HEK293 (cell line): ENCODE data around the gene RPL7A.

Experiments used
- CTCF ChIA-PET: fragments of 350-600 bp; formaldehyde crosslinking; extraction: SDS; loops from one replicate; lab custom pipeline; 2021; ENCODE audit warnings: antibody characterized with exemption; lab: Yijun Ruan, JAX
- POLR2A ChIA-PET: fragments of 300-600 bp; formaldehyde crosslinking; extraction: SDS; loops from one replicate; lab custom pipeline; 2020; ENCODE audit warnings: antibody characterized with exemption, inconsistent platforms; lab: Yijun Ruan, JAX
- H3K27ac ChIP-seq: fragments of 200-500 bp; sonication (Bioruptor generic); 2 replicates; pipeline ENCODE4 v1.5.1; 2014; ENCODE audit warnings: low read depth, low read length, control low read depth, inconsistent platforms; ENCODE audit errors: extremely low read depth
- H3K36me3 ChIP-seq, 2 experiments: fragments of 200-500 bp in 1 of 2; sonication (Bioruptor generic) in 1 of 2; 1 replicate in 1 of 2; 2 replicates in 1 of 2; pipeline ENCODE4 v1.5.1; 2014 to 2017; ENCODE audit warnings: inconsistent platforms in 2 of 2, low read length in 2 of 2; ENCODE audit not compliant: control insufficient read depth in 2 of 2, insufficient read depth in 1 of 2
- H3K4me1 ChIP-seq: fragments of 200-500 bp; sonication (Bioruptor generic); 2 replicates; pipeline ENCODE4 v1.5.1; 2014; ENCODE audit warnings: mild to moderate bottlenecking, low read length, inconsistent platforms; ENCODE audit not compliant: control insufficient read depth, insufficient read depth
- H3K4me3 ChIP-seq: 2 replicates; pipeline ENCODE4 v1.5.1; 2011; ENCODE audit warnings: low read depth, mild to moderate bottlenecking, control low read depth, low read length, moderate library complexity
- H3K9me3 ChIP-seq: fragments of 200-500 bp; sonication (Bioruptor generic); 2 replicates; pipeline ENCODE4 v1.5.1; 2014; ENCODE audit warnings: low read depth, low read length, inconsistent platforms; ENCODE audit not compliant: control insufficient read depth, insufficient read depth
- GLIS1 ChIP-seq: fragments of 450-650 bp; formaldehyde crosslinking; IDR thresholded peaks from 2 replicates; pipeline ENCODE4 v1.5.1; 2016; ENCODE audit warnings: missing biosample characterization, missing genetic modification characterization
- HIC1 ChIP-seq: fragments of 450-650 bp; formaldehyde crosslinking; IDR thresholded peaks from 2 replicates; pipeline ENCODE4 v1.5.1; 2016; ENCODE audit warnings: missing biosample characterization, missing genetic modification characterization
- KLF9 ChIP-seq: fragments of 450-650 bp; formaldehyde crosslinking; IDR thresholded peaks from 2 replicates; pipeline ENCODE4 v1.5.1; 2016; ENCODE audit warnings: missing biosample characterization, missing genetic modification characterization, low read depth
- MYNN ChIP-seq: fragments of 450-650 bp; formaldehyde crosslinking; IDR thresholded peaks from 2 replicates; pipeline ENCODE4 v1.5.1; 2016; ENCODE audit warnings: missing biosample characterization, missing genetic modification characterization, borderline replicate concordance
- PATZ1 ChIP-seq: fragments of 450-650 bp; formaldehyde crosslinking; IDR thresholded peaks from 2 replicates; pipeline ENCODE4 v1.5.1; 2016; ENCODE audit warnings: missing biosample characterization, missing genetic modification characterization
- ZBTB1 ChIP-seq: fragments of 450-650 bp; formaldehyde crosslinking; IDR thresholded peaks from 2 replicates; pipeline ENCODE4 v1.5.1; 2016; ENCODE audit warnings: missing biosample characterization, missing genetic modification characterization
- ZBTB26 ChIP-seq: fragments of 450-650 bp; formaldehyde crosslinking; optimal IDR thresholded peaks from 2 replicates; pipeline ENCODE3; 2016; ENCODE audit warnings: missing biosample characterization, mild to moderate bottlenecking, missing genetic modification characterization
- ZBTB6 ChIP-seq: fragments of 450-650 bp; formaldehyde crosslinking; IDR thresholded peaks from 2 replicates; pipeline ENCODE4 v1.5.1; 2017; ENCODE audit warnings: missing biosample characterization, missing genetic modification characterization
- ZNF114 ChIP-seq: fragments of 450-650 bp; formaldehyde crosslinking; IDR thresholded peaks from 2 replicates; pipeline ENCODE4 v1.5.0; 2017; ENCODE audit warnings: missing biosample characterization, missing genetic modification characterization
- ZNF157 ChIP-seq: fragments of 450-650 bp; formaldehyde crosslinking; IDR thresholded peaks from 2 replicates; pipeline ENCODE4 v1.5.1; 2016; ENCODE audit warnings: missing biosample characterization, missing genetic modification characterization
- ZNF202 ChIP-seq: fragments of 450-650 bp; formaldehyde crosslinking; IDR thresholded peaks from 2 replicates; pipeline ENCODE4 v1.5.1; 2016; ENCODE audit warnings: missing biosample characterization, missing genetic modification characterization, borderline replicate concordance
- ZNF302 ChIP-seq: fragments of 450-650 bp; formaldehyde crosslinking; IDR thresholded peaks from 2 replicates; pipeline ENCODE4 v1.5.1; 2016; ENCODE audit warnings: missing biosample characterization, missing genetic modification characterization, low read depth
- ZNF398 ChIP-seq: fragments of 450-650 bp; formaldehyde crosslinking; IDR thresholded peaks from 2 replicates; pipeline ENCODE4 v1.5.1; 2017; ENCODE audit warnings: missing biosample characterization, missing genetic modification characterization
- ZNF513 ChIP-seq: fragments of 450-650 bp; IDR thresholded peaks from 2 replicates; pipeline ENCODE4 v1.5.1; 2018; ENCODE audit warnings: missing biosample characterization, missing genetic modification characterization
- ZNF544 ChIP-seq: fragments of 450-650 bp; formaldehyde crosslinking; IDR thresholded peaks from 2 replicates; pipeline ENCODE4 v1.5.0; 2017; ENCODE audit warnings: missing biosample characterization, missing genetic modification characterization
- ZNF548 ChIP-seq: fragments of 450-650 bp; formaldehyde crosslinking; IDR thresholded peaks from 2 replicates; pipeline ENCODE4 v1.5.1; 2016; ENCODE audit warnings: missing biosample characterization, missing genetic modification characterization
- ZNF561 ChIP-seq: fragments of 450-650 bp; IDR thresholded peaks from 2 replicates; pipeline ENCODE4 v1.5.1; 2018; ENCODE audit warnings: missing biosample characterization, missing genetic modification characterization, borderline replicate concordance
- ZNF677 ChIP-seq: fragments of 450-650 bp; IDR thresholded peaks from 2 replicates; pipeline ENCODE4 v1.5.0; 2018; ENCODE audit warnings: missing biosample characterization, mild to moderate bottlenecking, missing genetic modification characterization, moderate library complexity
- ZNF837 ChIP-seq: fragments of 450-650 bp; formaldehyde crosslinking; IDR thresholded peaks from 2 replicates; pipeline ENCODE4 v1.5.1; 2016; ENCODE audit warnings: missing biosample characterization, missing genetic modification characterization

Gene RPL7A

GRCh38 chr9:133345596-133345995, 2.4 kb upstream of the RPL7A start (continued):
- TF ChIP-seq KLF9 (no peak), ZBTB6 (no peak)
- TF ChIP-seq, all 188 proteins: peak for 0

GRCh38 chr9:133346021-133346785, 1.8 kb upstream of the RPL7A start:
- Histone ChIP-seq H3K27ac (no peak overlapping the region; the same call in 1 of the 2 replicates), H3K4me1 (no peaks in the 10 kb centered on the region), H3K9me3 (no peaks in the 10 kb centered on the region), H3K36me3 (peaks cover 9 to 82% of the 10 kb centered on the region in 2 experiments), H3K4me3 (peak overlapping the region; percentile 91)
- POLR2A ChIA-PET = interaction anchor here (0.6 to 6.0 kb wide), 6 partner anchors 11 to 316 kb away, joined by 3 to 89 read pairs (median 4); partner anchors contain the start of genes CACFD1, GTF3C5, SURF1 and SURF2
- TF ChIP-seq ZNF544 (tag by site-specific recombination) (no peak), ZNF302 (no peak), ZNF513 (tag by site-specific recombination) (peak; percentile 37; the same call in 1 of the 2 replicates), ZNF677 (tag by site-specific recombination) (no peak), HIC1 (tag by site-specific recombination) (no peak)
- CTCF ChIA-PET = interaction anchor here (1.2 to 2.1 kb wide), 2 partner anchors 16 to 57 kb away, joined by 5 to 12 read pairs; no protein-coding TSS in a partner anchor

GRCh38 chr9:133347515-133347984, 468 bp upstream of the RPL7A start:
- Histone ChIP-seq H3K9me3 (no peaks in the 10 kb centered on the region), H3K36me3 (peaks cover 14 to 82% of the 10 kb centered on the region in 2 experiments), H3K4me3 (peak overlapping the region; percentile 91), H3K27ac (peak overlapping the region; percentile 100), H3K4me1 (no peaks in the 10 kb centered on the region)
- POLR2A ChIA-PET = interaction anchor here (0.5 to 6.0 kb wide), 38 partner anchors 8 to 440 kb away, joined by 3 to 89 read pairs (median 5); partner anchors contain the start of genes CACFD1, GTF3C5, SLC2A6 and STKLD1
- CTCF ChIA-PET = interaction anchor here (0.6 to 1.3 kb wide), 3 partner anchors 68 to 198 kb away, joined by 3 to 5 read pairs (median 4); no protein-coding TSS in a partner anchor
- TF ChIP-seq ZBTB1 (tag by site-specific recombination) (no peak), ZNF114 (tag by site-specific recombination) (no peak), ZNF548 (tag by site-specific recombination) (no peak), ZNF202 (tag by site-specific recombination) (no peak), ZNF157 (tag by site-specific recombination) (0 out of 2 replicates have a peak, but pooled peaks have one; percentile 23), ZNF561 (tag by site-specific recombination) (0 out of 2 replicates have a peak, but pooled peaks have one; percentile 60), ZNF837 (no peak), ZBTB26 (peak; percentile 52), PATZ1 (tag by site-specific recombination) (peak; percentile 57; the same call in 1 of the 2 replicates), MYNN (tag by site-specific recombination) (0 out of 2 replicates have a peak, but pooled peaks have one; percentile 7), GLIS1 (tag by site-specific recombination) (peak; percentile 0; the same call in 1 of the 2 replicates), ZNF398 (peak; percentile 72; the same call in 1 of the 2 replicates)
